ENCODE results near the gene SNAPIN.

DNA sequence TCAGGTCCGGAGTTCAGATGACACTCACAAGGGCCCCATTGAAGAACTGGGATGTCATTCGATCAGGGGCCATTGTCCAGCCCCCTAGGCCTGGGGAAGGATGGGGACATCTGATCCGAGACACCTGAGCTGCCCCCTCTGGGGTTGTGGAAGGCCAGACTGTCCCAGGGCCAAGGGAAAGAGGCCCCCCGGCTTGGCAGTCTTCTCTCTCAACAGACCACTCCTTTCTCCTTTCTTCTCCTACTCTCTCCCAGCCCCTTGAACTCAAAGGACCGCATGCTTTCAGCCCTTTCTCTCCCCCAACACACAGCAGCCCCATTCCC, 29.2 kb upstream of the SNAPIN start:
- TF ChIP-seq YY1 (IDR thresholded peaks at IDR 0.05; ENCODE audit: insufficient read depth, insufficient read length) = no peak
- TF ChIP-seq ZNF274 (IDR thresholded peaks at IDR 0.05; ENCODE audit: low read depth, low read length) = no peak
- no peak for TF ChIP-seq SUZ12 (IDR thresholded peaks at IDR 0.05; ENCODE audit: extremely low read depth, insufficient read depth, insufficient read length)
